ENCODE data around the gene PTPRT.
A peak's percentile ranks its signal among the peaks of the same experiment; 100 is the strongest.

Gene PTPRT

GRCh38 chr20:42161228-42161829, 1028.4 kb downstream of the PTPRT start:
- peak; percentile 2 for DNase-seq (ENCODE audit: low read depth)
- TF ChIP-seq, protein P1, sequence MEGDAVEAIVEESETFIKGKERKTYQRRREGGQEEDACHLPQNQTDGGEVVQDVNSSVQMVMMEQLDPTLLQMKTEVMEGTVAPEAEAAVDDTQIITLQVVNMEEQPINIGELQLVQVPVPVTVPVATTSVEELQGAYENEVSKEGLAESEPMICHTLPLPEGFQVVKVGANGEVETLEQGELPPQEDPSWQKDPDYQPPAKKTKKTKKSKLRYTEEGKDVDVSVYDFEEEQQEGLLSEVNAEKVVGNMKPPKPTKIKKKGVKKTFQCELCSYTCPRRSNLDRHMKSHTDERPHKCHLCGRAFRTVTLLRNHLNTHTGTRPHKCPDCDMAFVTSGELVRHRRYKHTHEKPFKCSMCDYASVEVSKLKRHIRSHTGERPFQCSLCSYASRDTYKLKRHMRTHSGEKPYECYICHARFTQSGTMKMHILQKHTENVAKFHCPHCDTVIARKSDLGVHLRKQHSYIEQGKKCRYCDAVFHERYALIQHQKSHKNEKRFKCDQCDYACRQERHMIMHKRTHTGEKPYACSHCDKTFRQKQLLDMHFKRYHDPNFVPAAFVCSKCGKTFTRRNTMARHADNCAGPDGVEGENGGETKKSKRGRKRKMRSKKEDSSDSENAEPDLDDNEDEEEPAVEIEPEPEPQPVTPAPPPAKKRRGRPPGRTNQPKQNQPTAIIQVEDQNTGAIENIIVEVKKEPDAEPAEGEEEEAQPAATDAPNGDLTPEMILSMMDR (IDR thresholded peaks at IDR 0.05; ENCODE audit: low read depth, low read length), result no peak
- TF ChIP-seq MYC (IDR thresholded peaks at IDR 0.05; ENCODE audit: low read depth, low read length) (no peak), POLR2A (IDR thresholded peaks at IDR 0.05; ENCODE audit: extremely low read depth, insufficient read length) (no peak)
- TF ChIP-seq, protein P2, sequence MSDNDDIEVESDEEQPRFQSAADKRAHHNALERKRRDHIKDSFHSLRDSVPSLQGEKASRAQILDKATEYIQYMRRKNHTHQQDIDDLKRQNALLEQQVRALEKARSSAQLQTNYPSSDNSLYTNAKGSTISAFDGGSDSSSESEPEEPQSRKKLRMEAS (IDR thresholded peaks at IDR 0.05; ENCODE audit: low read depth, low read length), result no peak
- H3K4me3 ChIP-seq (ENCODE audit: low read depth, low read length), result no peak overlapping the region

- no peak for DNase-seq (ENCODE audit: low read depth)
Measured at GRCh38 chr20:42159808-42160207, 1029.9 kb downstream of the PTPRT start.

GRCh38 chr20:42158272-42158671, 1031.4 kb downstream of the PTPRT start:
- no peak for DNase-seq (ENCODE audit: low read depth)
- no peak overlapping the region for H3K4me3 ChIP-seq (ENCODE audit: low read depth, low read length)
- TF ChIP-seq, protein P2 (IDR thresholded peaks at IDR 0.05; ENCODE audit: low read depth, low read length), result no peak
- TF ChIP-seq, protein P1 (IDR thresholded peaks at IDR 0.05; ENCODE audit: low read depth, low read length), result no peak
- TF ChIP-seq POLR2A (IDR thresholded peaks at IDR 0.05; ENCODE audit: extremely low read depth, insufficient read length), result no peak

More at GRCh38 chr20:42159808-42160207, 1029.9 kb downstream of the PTPRT start:
- no peak overlapping the region for H3K4me3 ChIP-seq (ENCODE audit: low read depth, low read length)
- TF ChIP-seq, protein P2 (IDR thresholded peaks at IDR 0.05; ENCODE audit: low read depth, low read length), result no peak
- TF ChIP-seq POLR2A (IDR thresholded peaks at IDR 0.05; ENCODE audit: extremely low read depth, insufficient read length), result no peak
- no peak for TF ChIP-seq MYC (IDR thresholded peaks at IDR 0.05; ENCODE audit: low read depth, low read length)
- TF ChIP-seq, protein P1 (IDR thresholded peaks at IDR 0.05; ENCODE audit: low read depth, low read length), result no peak

DNA sequence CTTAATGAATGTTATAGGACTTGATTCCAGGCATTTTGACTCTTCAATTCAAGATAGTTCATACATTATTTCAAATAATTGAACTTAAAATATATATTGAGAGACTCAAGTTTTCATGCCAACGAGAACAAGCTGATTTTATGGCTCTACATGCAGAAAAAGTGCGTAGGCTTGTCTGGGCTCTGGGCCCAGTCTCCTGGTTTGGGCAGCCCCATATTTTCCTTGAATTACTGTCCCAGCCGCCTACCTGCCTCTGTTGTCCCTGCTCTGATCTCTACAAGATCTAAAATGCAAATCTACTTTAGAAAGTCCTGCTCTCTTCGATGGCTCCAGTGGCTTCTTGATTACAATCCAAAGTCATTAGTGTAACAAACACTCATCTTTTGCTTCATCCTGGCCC, 1034.1 kb downstream of the PTPRT start:
- DNase-seq (ENCODE audit: low read depth), result no peak
- H3K4me3 ChIP-seq (ENCODE audit: low read depth, low read length), result no peak overlapping the region
- TF ChIP-seq, protein P1 (IDR thresholded peaks at IDR 0.05; ENCODE audit: low read depth, low read length), result no peak
- TF ChIP-seq, protein P2 (IDR thresholded peaks at IDR 0.05; ENCODE audit: low read depth, low read length), result no peak
- no peak for TF ChIP-seq MYC (IDR thresholded peaks at IDR 0.05; ENCODE audit: low read depth, low read length)
- TF ChIP-seq POLR2A (IDR thresholded peaks at IDR 0.05; ENCODE audit: extremely low read depth, insufficient read length), result no peak

DNA sequence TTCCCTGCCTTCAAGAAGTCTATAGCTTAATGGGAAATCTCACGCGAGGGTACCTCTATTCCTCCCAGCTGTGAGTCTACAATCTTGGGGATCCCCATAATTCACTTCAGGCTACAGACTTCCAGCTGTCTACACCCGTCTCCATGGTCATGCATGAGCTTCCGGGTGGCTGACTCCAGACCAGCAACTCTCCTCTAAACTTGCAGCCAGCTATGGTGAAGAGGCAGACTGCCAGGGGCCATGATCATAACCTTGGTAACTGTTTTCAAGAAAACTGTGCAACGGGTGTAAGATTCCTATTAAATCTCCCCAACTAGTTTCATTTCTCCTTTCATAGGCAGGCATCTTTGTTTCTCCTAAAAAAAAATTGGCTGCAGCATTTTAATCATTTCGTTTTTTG, 1037.1 kb downstream of the PTPRT start:
- H3K4me3 ChIP-seq (ENCODE audit: low read depth, low read length), result no peak overlapping the region
- no peak for DNase-seq (ENCODE audit: low read depth)
- TF ChIP-seq, protein P1 (IDR thresholded peaks at IDR 0.05; ENCODE audit: low read depth, low read length), result no peak
- TF ChIP-seq, protein P2 (IDR thresholded peaks at IDR 0.05; ENCODE audit: low read depth, low read length), result no peak
- no peak for TF ChIP-seq POLR2A (IDR thresholded peaks at IDR 0.05; ENCODE audit: extremely low read depth, insufficient read length)
- TF ChIP-seq MYC (IDR thresholded peaks at IDR 0.05; ENCODE audit: low read depth, low read length), result no peak

Measured in NB4 (cell line).